Measurements from ENCODE around the gene SORCS2. TPM values are rescaled to one million over a fixed set of nuclear protein-coding genes. Genes with fewer than 3 reads are reported as not detected.

Gene SORCS2
- total and polyA plus RNA-seq, 2 experiments from 2014 or later = 0.92 to 6.9 TPM

DNA sequence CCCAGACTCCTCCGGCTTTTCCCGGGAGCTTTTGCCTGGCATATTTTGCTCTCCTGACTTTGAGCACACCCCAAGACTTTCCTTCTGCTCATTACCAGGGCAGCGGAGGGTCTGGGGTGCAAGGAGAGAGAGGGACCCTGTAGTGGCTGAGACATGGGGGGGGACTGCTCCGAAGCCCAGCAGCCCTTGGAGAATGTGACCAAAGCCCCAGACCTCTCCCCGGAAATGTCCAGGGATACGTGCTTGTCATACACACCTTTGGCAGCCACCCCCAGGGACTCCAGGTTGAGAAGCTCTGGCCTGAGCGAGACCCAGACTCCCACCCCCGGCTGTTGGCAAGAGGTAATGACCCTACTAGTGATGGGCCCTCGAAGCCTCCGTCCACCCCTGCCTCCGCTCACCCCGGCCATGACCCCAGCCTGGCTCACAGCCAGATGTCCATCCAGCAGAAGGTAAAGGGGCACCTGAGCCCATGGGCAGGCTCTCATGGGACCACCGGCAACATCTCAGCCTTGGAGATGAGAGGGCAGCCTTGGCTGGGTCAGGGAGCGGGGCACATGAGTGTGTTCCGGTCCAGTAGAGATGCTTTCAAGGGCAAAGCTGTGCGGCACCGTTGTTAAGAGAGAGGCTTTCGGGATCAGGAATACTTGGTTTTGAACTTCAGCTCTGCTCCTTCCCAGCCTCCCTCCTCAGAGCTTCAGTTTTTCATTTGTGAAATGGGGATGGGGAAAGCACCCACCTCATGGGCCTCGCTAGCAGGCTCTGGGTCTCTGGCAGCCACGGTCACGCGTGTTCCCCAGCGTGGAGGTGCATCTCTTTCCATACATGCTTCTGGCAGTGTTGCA is 240.4 kb downstream of the SORCS2 start:
- no peaks in the 10 kb centered on the region for H3K27me3 ChIP-seq

DNA sequence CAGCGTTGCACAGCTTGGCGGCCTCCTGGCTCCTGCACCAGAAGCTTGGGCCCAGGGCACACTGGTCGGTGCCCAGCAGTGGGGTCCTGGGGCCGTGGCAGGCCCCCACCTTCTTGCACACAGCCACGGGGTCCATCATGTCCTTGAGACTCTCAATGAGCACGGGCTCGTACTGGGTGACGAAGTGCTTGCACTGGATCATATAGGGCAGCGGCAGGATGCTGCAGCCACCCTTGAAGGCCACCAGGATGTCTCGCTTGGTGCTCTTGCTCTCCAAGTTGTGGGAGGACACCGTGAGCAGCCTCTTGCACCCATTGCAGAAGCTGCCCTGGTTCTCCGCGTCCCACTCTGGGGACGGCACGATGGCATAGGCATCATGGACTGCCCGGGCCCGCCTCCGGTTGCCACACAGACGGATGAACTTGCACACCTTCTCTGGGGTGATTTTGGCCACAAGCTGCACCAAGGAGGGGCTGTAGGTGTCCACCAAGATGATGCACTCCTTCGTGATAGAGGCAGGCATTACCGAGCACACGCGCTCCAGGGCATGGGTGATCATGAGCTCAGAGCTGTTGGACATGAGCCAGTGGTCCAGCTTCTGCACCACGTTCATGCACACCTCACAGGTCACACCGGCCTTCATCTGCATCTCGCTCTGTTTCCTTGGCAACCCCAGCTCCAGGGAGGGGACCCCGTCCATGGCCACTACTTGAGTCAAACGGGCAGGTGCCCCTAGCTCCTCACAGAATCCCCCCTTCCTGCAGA is 241.2 kb downstream of the SORCS2 start:
- no peak overlapping the region for H3K27ac ChIP-seq
- H3K36me3 ChIP-seq = no peaks in the 10 kb centered on the region
- peaks cover 39% of the 10 kb centered on the region for H3K4me1 ChIP-seq (ENCODE audit: low read depth)
- H3K4me3 ChIP-seq = no peak overlapping the region
- no peak for DNase-seq (ENCODE audit: low read depth in 1 of 2, low spot score in 1 of 2)
- H3K9me3 ChIP-seq (ENCODE audit: low read depth) = no peaks in the 10 kb centered on the region
- TF ChIP-seq, protein P1, sequence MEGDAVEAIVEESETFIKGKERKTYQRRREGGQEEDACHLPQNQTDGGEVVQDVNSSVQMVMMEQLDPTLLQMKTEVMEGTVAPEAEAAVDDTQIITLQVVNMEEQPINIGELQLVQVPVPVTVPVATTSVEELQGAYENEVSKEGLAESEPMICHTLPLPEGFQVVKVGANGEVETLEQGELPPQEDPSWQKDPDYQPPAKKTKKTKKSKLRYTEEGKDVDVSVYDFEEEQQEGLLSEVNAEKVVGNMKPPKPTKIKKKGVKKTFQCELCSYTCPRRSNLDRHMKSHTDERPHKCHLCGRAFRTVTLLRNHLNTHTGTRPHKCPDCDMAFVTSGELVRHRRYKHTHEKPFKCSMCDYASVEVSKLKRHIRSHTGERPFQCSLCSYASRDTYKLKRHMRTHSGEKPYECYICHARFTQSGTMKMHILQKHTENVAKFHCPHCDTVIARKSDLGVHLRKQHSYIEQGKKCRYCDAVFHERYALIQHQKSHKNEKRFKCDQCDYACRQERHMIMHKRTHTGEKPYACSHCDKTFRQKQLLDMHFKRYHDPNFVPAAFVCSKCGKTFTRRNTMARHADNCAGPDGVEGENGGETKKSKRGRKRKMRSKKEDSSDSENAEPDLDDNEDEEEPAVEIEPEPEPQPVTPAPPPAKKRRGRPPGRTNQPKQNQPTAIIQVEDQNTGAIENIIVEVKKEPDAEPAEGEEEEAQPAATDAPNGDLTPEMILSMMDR (IDR thresholded peaks at IDR 0.05; ENCODE audit: low read depth, low read length) = no peak
- H3K27me3 ChIP-seq = no peaks in the 10 kb centered on the region

More for the DNA sequence above, 240.4 kb downstream of the SORCS2 start:
- H3K27ac ChIP-seq = no peak overlapping the region
- no peaks in the 10 kb centered on the region for H3K36me3 ChIP-seq
- H3K4me3 ChIP-seq = no peak overlapping the region
- H3K9me3 ChIP-seq (ENCODE audit: low read depth) = no peaks in the 10 kb centered on the region
- TF ChIP-seq, protein P1 (IDR thresholded peaks at IDR 0.05; ENCODE audit: low read depth, low read length) = no peak
- no peak for DNase-seq (ENCODE audit: low read depth in 1 of 2, low spot score in 1 of 2)
- H3K4me1 ChIP-seq (ENCODE audit: low read depth) = peaks cover 47% of the 10 kb centered on the region

DNA sequence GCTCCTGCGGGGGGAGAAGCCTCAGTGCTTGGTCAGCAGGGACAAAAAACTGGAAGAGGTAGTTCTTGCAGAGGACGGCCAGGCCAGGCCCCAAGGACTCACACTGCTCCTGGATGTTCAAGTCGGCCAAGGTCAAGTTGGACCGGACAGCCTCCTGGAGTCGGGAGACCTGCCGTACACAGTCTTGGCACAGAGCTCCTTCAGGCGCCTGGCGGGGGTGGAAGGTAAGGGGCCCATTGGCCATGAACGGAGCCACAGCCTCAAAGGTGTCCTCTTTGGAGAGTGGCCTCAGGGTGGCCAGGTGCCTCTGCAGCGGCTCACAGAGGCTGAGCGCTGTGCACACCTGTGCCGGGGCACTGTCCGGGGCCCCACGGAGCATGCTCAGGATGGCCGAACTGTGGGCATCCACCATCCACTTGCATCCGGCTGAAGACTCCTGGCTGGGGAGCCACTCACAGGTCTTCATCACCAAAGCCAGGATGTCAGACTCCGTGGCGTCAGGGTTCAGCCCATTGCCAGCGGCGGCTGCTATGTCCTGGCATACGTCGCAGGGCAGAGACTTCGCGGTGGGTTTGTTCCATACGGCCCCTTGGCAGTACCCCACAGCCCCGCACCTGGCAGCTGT is 241.9 kb downstream of the SORCS2 start:
- H3K36me3 ChIP-seq = no peaks in the 10 kb centered on the region
- no peaks in the 10 kb centered on the region for H3K9me3 ChIP-seq (ENCODE audit: low read depth)
- TF ChIP-seq, protein P1 (IDR thresholded peaks at IDR 0.05; ENCODE audit: low read depth, low read length) = no peak
- no peaks in the 10 kb centered on the region for H3K27me3 ChIP-seq
- DNase-seq (ENCODE audit: low read depth in 1 of 2, low spot score in 1 of 2) = no peak
- H3K27ac ChIP-seq = peak overlapping the region; percentile 82
- H3K4me3 ChIP-seq = no peak overlapping the region
- peaks cover 37% of the 10 kb centered on the region for H3K4me1 ChIP-seq (ENCODE audit: low read depth)

DNA sequence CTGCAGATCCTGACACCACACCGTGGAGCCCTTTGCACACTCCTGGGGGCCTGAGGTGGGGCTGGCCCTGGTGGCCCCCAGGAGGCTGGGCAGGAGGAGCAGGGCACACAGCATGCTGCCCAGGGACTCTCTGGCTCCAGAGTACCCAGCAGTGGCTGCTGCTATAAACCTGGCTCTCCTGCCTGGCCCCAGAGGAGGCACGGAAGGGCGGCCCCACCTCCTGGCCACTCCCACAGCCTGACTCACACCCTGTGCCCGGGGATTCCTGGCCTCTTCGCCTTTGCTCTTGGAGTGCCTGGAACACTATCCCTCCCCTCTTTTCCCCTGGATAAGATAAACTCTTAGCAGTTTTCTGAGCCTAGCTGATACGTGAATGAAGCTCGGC is 242.4 kb downstream of the SORCS2 start, which contains the start of gene PSAPL1:
PSAPL1 (minus strand) TSS at position 165 of the 385 bp plus-strand sequence; CDS start at position 114, 51 bp downstream.
- no peaks in the 10 kb centered on the region for H3K27me3 ChIP-seq
- H3K9me3 ChIP-seq (ENCODE audit: low read depth) = no peaks in the 10 kb centered on the region
- peaks cover 32% of the 10 kb centered on the region for H3K4me1 ChIP-seq (ENCODE audit: low read depth)
- no peaks in the 10 kb centered on the region for H3K36me3 ChIP-seq
- no peak within 1 kb of the TSS for H3K4me3 ChIP-seq
- TF ChIP-seq, protein P1 (IDR thresholded peaks at IDR 0.05; ENCODE audit: low read depth, low read length) = no peak
- H3K27ac ChIP-seq = peak within 1 kb of the TSS; percentile 82
- peak; percentile 81 to 82 for DNase-seq (ENCODE audit: low read depth in 1 of 2, low spot score in 1 of 2)

DNA sequence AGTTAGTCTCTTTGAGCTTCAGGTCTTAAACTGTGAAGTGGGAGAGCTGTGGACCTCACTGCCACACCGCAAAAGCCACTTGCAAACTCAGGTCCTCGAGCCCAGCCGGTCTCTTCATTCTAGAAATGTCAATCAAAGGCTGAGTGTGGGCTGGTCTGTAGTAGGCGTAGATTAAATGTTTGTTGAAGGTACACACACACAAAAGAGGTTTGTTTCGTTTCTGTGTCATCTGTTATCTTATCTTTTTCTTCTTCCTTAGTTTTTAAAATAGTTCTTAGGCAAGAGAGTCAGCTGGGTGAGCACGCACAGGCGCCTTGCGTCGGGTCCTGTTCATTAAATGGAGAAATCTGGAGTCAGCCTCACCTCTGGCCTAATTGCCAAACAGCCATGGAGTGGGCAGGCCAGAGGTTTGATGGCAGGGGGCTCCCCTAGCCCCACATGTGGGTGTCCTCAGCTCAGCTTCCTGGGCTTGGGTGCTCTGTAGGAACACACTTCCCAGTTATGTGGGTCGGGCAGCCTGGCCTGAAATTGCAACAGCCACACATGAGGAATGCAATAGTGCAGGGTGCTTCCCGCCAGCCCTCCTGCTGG is 243.2 kb downstream of the SORCS2 start:
- H3K4me1 ChIP-seq (ENCODE audit: low read depth) = peaks cover 26% of the 10 kb centered on the region
- peak; percentile 54 to 89 for DNase-seq (ENCODE audit: low read depth in 1 of 2, low spot score in 1 of 2)
- H3K27me3 ChIP-seq = no peaks in the 10 kb centered on the region
- no peaks in the 10 kb centered on the region for H3K9me3 ChIP-seq (ENCODE audit: low read depth)
- no peak overlapping the region for H3K4me3 ChIP-seq
- TF ChIP-seq, protein P1 (IDR thresholded peaks at IDR 0.05; ENCODE audit: low read depth, low read length) = no peak
- no peaks in the 10 kb centered on the region for H3K36me3 ChIP-seq
- H3K27ac ChIP-seq = peak overlapping the region; percentile 82

Measured in cardiac muscle cell (in vitro differentiated cells and primary cell).